Kidney epithelial cell (primary cell): ENCODE results near the gene RBM19. TPM values are rescaled to one million over a fixed set of nuclear protein-coding genes. Genes with fewer than 3 reads are reported as not detected.

Source experiments
- DNase-seq: peaks from one replicate; pipeline ENCODE4 v3.0.0-alpha.2; 2010; ENCODE audit warnings: low read depth
- H3K27me3 ChIP-seq: 2 replicates; pipeline ENCODE4 v1.6.0; 2011; ENCODE audit warnings: low read length; ENCODE audit not compliant: control insufficient read depth, insufficient read depth
- H3K36me3 ChIP-seq: 2 replicates; pipeline ENCODE4 v1.5.1; 2011; ENCODE audit warnings: low read length; ENCODE audit not compliant: control insufficient read depth, insufficient read depth
- H3K4me3 ChIP-seq: 2 replicates; pipeline ENCODE4 v1.5.1; 2011; ENCODE audit warnings: low read depth, mild to moderate bottlenecking, control low read depth, low read length
- total RNA-seq: library from RNA; depleted of rRNA; stranded (reverse); fragments of >200 nt; gene quantifications from 2 replicates; pipeline ENCODE4 v1.2.3, GENCODE V29; 2015
- TF ChIP-seq, protein P1 (sequence below): IDR thresholded peaks from 2 replicates; pipeline ENCODE4 v1.5.1; 2011; ENCODE audit warnings: mild to moderate bottlenecking, moderate library complexity, low read length, control low read depth, inconsistent platforms; ENCODE audit not compliant: insufficient read depth, poor library complexity, severe bottlenecking

The RBM19 gene
- total RNA-seq, 1 donor from 2014 or later = 30.9 TPM

DNA sequence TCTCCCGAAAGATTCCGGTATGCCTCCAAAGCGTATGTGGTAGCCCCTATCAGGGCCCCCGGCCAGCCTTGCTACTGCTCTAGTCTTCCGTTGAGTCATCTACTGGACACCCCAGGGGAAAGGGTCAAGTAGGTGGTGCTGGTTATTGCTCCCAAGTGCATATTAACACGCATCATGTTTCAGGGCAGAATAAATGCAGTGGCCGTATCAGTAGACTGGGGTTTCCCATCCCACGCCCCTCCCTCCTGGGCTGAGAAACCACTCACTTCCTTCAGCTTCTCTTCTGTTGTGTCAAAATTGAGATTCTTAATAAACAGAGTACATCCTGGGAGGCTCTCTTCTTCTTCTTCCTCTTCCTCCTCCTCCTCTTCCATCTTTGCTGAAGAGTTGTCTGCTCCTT lies 39.3 kb downstream of the RBM19 start:
- DNase-seq = no peak
- TF ChIP-seq, protein P1, sequence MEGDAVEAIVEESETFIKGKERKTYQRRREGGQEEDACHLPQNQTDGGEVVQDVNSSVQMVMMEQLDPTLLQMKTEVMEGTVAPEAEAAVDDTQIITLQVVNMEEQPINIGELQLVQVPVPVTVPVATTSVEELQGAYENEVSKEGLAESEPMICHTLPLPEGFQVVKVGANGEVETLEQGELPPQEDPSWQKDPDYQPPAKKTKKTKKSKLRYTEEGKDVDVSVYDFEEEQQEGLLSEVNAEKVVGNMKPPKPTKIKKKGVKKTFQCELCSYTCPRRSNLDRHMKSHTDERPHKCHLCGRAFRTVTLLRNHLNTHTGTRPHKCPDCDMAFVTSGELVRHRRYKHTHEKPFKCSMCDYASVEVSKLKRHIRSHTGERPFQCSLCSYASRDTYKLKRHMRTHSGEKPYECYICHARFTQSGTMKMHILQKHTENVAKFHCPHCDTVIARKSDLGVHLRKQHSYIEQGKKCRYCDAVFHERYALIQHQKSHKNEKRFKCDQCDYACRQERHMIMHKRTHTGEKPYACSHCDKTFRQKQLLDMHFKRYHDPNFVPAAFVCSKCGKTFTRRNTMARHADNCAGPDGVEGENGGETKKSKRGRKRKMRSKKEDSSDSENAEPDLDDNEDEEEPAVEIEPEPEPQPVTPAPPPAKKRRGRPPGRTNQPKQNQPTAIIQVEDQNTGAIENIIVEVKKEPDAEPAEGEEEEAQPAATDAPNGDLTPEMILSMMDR = no peak
- Histone ChIP-seq H3K36me3 (no peaks in the 10 kb centered on the region), H3K27me3 (no peaks in the 10 kb centered on the region), H3K4me3 (no peak overlapping the region)

DNA sequence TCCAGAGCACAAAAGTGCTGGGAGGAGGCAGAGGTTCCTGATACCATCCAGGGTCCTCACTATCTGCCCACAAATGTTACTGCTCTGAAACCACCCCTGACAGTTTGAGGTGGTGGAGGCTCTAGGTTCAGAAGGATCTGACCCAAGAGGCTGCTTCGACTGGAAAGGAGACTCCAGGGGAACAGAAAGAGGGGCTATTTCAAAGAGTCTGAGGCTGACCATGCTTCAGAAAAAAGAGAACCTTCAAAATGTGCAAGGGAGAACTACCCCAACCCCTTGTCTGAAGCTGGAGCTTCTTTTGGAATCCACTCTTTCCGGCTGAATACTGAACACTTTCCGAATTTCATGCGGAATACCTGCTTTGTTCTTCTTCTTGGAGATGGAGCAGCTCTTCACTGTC lies 41.8 kb downstream of the RBM19 start:
- H3K36me3 ChIP-seq = no peaks in the 10 kb centered on the region
- no peak overlapping the region for H3K4me3 ChIP-seq
- H3K27me3 ChIP-seq = no peaks in the 10 kb centered on the region
- TF ChIP-seq, protein P1 = no peak
- no peak for DNase-seq

DNA sequence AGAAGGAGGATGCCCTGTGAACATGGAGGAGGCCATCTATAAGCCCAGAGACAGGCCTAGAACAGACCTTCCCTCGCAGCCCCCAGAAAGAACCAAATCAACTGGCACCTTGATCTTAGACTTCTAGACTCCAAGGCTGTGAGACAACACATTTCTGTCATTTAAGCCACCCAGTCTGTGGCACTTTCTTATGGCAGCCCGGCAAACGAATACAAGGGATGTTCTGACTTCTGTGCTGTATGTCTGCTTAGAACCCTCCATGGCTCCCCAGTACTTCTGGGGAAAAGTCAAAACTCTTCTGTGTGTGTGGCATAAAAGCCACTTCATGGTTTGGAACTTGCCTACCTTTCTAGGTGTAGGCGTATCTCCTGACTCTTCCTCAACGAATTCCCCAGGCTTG lies 42.9 kb downstream of the RBM19 start:
- DNase-seq = no peak
- no peaks in the 10 kb centered on the region for H3K27me3 ChIP-seq
- no peak overlapping the region for H3K4me3 ChIP-seq
- TF ChIP-seq, protein P1 = no peak
- no peaks in the 10 kb centered on the region for H3K36me3 ChIP-seq

DNA sequence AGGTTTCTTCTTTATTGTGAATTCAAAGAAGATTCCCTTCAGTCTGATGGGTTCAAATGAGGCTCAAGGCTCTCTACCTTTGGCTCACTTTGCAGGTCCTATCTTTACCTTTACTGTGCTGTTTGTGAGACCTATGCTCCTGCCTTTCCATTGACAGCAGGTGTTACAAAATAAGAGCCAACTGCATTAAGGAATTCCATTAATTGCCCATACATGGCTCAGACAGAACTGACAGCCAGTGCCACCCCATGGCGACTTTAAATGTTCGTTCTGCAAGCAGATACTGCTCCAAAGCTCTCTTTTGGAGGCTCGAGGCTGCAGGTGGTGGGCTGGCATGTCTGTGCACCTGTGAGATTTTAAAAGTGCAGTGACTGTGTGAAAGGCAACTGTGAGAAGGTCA lies 44.7 kb downstream of the RBM19 start:
- H3K36me3 ChIP-seq = no peaks in the 10 kb centered on the region

DNA sequence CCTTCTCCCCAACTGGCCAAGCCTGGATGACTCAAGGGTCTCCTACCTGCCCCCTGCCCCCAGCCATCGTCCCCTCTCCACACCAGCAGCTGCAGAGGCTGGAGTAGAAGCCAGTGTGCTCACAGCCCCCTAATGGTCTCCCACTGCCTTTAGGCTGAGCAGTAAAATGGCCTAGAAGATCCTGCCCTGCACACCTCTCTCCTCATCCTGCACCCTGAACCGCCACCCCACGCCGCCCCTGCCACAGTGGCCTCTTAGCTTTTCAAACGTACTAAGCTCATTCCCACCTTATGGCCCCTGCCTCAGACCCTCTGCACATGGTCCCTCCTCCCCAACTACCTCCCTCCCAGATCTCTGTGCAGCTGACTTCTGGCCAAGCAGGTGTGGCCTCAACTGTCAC lies 46.3 kb downstream of the RBM19 start:
- no peak overlapping the region for H3K4me3 ChIP-seq
- TF ChIP-seq, protein P1 = no peak
- no peak for DNase-seq
- H3K27me3 ChIP-seq = no peaks in the 10 kb centered on the region
- no peaks in the 10 kb centered on the region for H3K36me3 ChIP-seq

More for the DNA sequence above, 44.7 kb downstream of the RBM19 start:
- no peak overlapping the region for H3K4me3 ChIP-seq
- no peak for DNase-seq
- H3K27me3 ChIP-seq = no peaks in the 10 kb centered on the region
- TF ChIP-seq, protein P1 = no peak

DNA sequence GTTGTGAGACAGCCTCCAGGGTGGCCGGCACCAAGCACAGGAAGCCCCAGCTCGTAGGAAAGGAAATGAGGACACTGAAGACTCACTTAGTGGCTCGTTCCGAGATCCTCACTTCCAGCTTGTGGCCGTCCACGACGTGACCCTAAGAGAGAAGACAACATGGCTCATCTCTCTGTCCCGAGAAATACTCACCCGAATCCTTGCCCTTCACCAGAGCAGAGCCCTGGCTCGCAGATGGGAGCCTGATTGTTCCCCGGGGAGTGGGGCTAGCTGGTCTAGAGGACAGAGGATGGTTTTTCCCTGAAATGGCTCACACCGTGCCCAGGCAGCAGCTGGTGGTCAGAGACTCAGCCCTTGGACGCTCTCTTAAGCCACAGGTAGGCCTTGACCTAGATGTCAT lies 47.8 kb downstream of the RBM19 start:
- H3K36me3 ChIP-seq = no peaks in the 10 kb centered on the region
- no peak overlapping the region for H3K4me3 ChIP-seq
- no peaks in the 10 kb centered on the region for H3K27me3 ChIP-seq

More for the DNA sequence above, 47.8 kb downstream of the RBM19 start:
- DNase-seq = no peak
- TF ChIP-seq, protein P1 = no peak
